Measurements from ENCODE around the gene TTC7B.

Gene TTC7B

GRCh38 chr14:90616881-90617280, 199.3 kb downstream of the TTC7B start:
- DNase-seq (ENCODE audit: low read depth): no peak

GRCh38 chr14:90616313-90616712, 199.9 kb downstream of the TTC7B start:
- no peak for DNase-seq (ENCODE audit: low read depth)

- no peak for DNase-seq (ENCODE audit: low read depth)
These were observed 200.6 kb downstream of the TTC7B start for GRCh38 chr14:90615517-90616060.

- DNase-seq (ENCODE audit: low read depth): no peak
These were observed 201.3 kb downstream of the TTC7B start for GRCh38 chr14:90614696-90615516.

GRCh38 chr14:90613997-90614396, 202.2 kb downstream of the TTC7B start:
- DNase-seq (ENCODE audit: low read depth): no peak

- DNase-seq (ENCODE audit: low read depth): no peak
These were observed 202.8 kb downstream of the TTC7B start for GRCh38 chr14:90613453-90613852.

GRCh38 chr14:90612801-90613200, 203.4 kb downstream of the TTC7B start:
- no peak for DNase-seq (ENCODE audit: low read depth)

- DNase-seq (ENCODE audit: low read depth): no peak
These were observed 204.3 kb downstream of the TTC7B start for GRCh38 chr14:90611936-90612335.

- DNase-seq (ENCODE audit: low read depth): no peak
These were observed 204.7 kb downstream of the TTC7B start for GRCh38 chr14:90611501-90611900.

GRCh38 chr14:90610346-90611040, 205.7 kb downstream of the TTC7B start:
- no peak for DNase-seq (ENCODE audit: low read depth)

- no peak for DNase-seq (ENCODE audit: low read depth)
These were observed 206.9 kb downstream of the TTC7B start for GRCh38 chr14:90609376-90609775.

GRCh38 chr14:90608929-90609341, 207.3 kb downstream of the TTC7B start:
- DNase-seq (ENCODE audit: low read depth): no peak

- no peak for DNase-seq (ENCODE audit: low read depth)
These were observed 207.9 kb downstream of the TTC7B start for GRCh38 chr14:90608281-90608680.

- DNase-seq (ENCODE audit: low read depth): no peak
These were observed 209.1 kb downstream of the TTC7B start for GRCh38 chr14:90607141-90607540.

GRCh38 chr14:90606434-90606833, 209.8 kb downstream of the TTC7B start:
- DNase-seq (ENCODE audit: low read depth): no peak

GRCh38 chr14:90605430-90605829, 210.8 kb downstream of the TTC7B start:
- DNase-seq (ENCODE audit: low read depth): no peak

GRCh38 chr14:90604356-90604755, 211.9 kb downstream of the TTC7B start:
- DNase-seq (ENCODE audit: low read depth): no peak

- no peak for DNase-seq (ENCODE audit: low read depth)
These were observed 212.4 kb downstream of the TTC7B start for GRCh38 chr14:90603841-90604240.

- no peak for DNase-seq (ENCODE audit: low read depth)
These were observed 212.9 kb downstream of the TTC7B start for GRCh38 chr14:90603336-90603735.

- DNase-seq (ENCODE audit: low read depth): no peak
These were observed 214.0 kb downstream of the TTC7B start for GRCh38 chr14:90602088-90602687.

- no peak for DNase-seq (ENCODE audit: low read depth)
These were observed 214.7 kb downstream of the TTC7B start for GRCh38 chr14:90601563-90601962.

- DNase-seq (ENCODE audit: low read depth): no peak
These were observed 215.6 kb downstream of the TTC7B start for GRCh38 chr14:90600619-90601018.

Data from activated T-cell treated with anti-CD3 and anti-CD28 coated beads for 1 hour (primary cell).